Thyroid gland (tissue), 4 donors: ENCODE results near the gene ZBTB16. TPM values are rescaled to one million over a fixed set of nuclear protein-coding genes. Genes with fewer than 3 reads are reported as not detected.

Experiments
- DNase-seq, 2 donors: peaks; one replicate each; pipeline ENCODE4 v3.0.0-alpha.2; 2019
- H3K27ac ChIP-seq, 3 donors: fragments of 200-600 bp; sonication (generic); 1 replicate in 2 of 3; 2 replicates in 1 of 3; pipeline ENCODE4 v1.5.1; 2016 to 2019; ENCODE audit warnings: mild to moderate bottlenecking in 1 of 3, moderate library complexity in 1 of 3
- H3K27me3 ChIP-seq: fragments of 200-600 bp; sonication (generic); one replicate; pipeline ENCODE4 v1.5.1; 2019
- H3K36me3 ChIP-seq, 2 donors: fragments of 200-600 bp; sonication (generic); one replicate each; pipeline ENCODE4 v1.5.1; 2016 to 2019
- H3K4me1 ChIP-seq, 2 donors: fragments of 200-600 bp; sonication (generic); one replicate each; pipeline ENCODE4 v1.5.1; 2017 to 2019
- H3K4me3 ChIP-seq, 3 donors: fragments of 200-600 bp; sonication (generic); replicated peaks in 1 of 3; 1 replicate in 2 of 3; 2 replicates in 1 of 3; pipeline ENCODE4 v1.5.1; 2016; ENCODE audit warnings: mild to moderate bottlenecking in 1 of 3
- H3K9me3 ChIP-seq: fragments of 200-600 bp; sonication (generic); one replicate; pipeline ENCODE4 v1.5.1; 2017
- POLR2A ChIP-seq, 2 donors: fragments of 450-650 bp; IDR thresholded peaks; one replicate each; pipeline ENCODE4 v1.6.1; 2017; ENCODE audit warnings: antibody characterized with exemption in 2 of 2, mild to moderate bottlenecking in 2 of 2, moderate library complexity in 1 of 2
- WGBS, 2 donors: methylation state at CpG; one replicate each; pipeline ENCODE4 v1.1.5; 2017; 5-methylcytosine and 5-hydroxymethylcytosine counted together
- intact Hi-C: fragments of 100-400 bp; cut with DNase I; formaldehyde crosslinking; loops from one replicate; pipeline ENCODE4 v1.15.1; 2023
- total RNA-seq, 4 donors: library from RNA; depleted of rRNA; stranded (reverse); fragments of >200 nt; gene quantifications; one replicate each; pipeline ENCODE4 v1.2.3, GENCODE V29; 2016
- TF ChIP-seq, protein P1 (sequence below), 6 experiments: fragments of 200-600 bp in 3 of 6; fragments of 450-650 bp in 3 of 6; sonication (generic) in 3 of 6; IDR thresholded peaks; one replicate each; pipeline ENCODE4 v1.5.1; 2016 to 2019; ENCODE audit warnings: antibody characterized with exemption in 6 of 6, mild to moderate bottlenecking in 2 of 6, inconsistent platforms in 1 of 6, moderate library complexity in 1 of 6

ZBTB16 gene
- total RNA-seq, 4 donors from 2014 or later, result 157 to 385 (median 177) TPM

DNA sequence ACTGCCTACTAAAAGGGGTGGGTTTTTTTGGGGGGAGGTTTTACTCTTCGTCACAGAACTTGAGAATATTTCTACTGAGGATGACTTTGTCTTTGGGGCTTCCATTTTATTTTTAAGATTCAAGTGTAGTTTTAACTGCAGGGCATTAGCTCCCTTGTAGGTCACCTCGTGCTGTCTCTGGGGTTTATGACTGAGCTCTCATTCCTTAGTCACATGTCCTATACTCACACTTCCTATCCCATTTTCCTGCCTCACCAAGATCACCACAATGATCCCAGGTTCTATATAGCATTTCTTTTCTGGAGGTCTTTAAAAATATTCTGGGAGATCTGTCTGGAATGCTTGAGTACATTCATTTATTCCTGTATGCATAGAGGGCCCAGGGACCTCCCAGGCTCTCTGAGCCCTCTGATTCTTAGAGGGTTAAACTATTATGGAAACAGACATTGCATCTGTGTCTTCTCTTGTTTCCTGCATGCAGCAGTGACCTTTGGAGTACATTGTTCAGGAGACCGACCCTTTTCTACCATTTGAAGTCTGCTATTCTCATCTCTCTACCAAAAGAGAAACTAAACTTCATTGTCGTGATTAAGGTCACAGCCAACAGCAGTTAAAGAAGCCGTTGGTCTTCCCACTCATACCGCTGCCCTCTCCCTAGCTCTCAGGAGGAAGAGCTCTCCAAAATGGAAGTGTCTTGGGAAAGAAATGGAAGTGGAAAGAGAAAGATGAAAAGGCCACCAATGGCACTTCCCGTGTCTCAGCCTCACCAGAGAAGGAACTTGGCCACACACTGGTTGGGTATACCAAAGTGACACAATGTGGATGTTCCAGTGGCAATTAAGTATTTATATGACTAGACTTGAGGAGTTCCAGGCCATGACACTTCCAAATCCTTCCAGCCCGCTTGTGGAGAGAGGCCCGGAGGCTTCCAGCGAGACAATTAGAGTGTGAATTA is 77.5 kb downstream of the ZBTB16 start:
- peak overlapping the region in 2 of 3 donors; percentile 54 to 78 for H3K27ac ChIP-seq
- TF ChIP-seq, protein P1, sequence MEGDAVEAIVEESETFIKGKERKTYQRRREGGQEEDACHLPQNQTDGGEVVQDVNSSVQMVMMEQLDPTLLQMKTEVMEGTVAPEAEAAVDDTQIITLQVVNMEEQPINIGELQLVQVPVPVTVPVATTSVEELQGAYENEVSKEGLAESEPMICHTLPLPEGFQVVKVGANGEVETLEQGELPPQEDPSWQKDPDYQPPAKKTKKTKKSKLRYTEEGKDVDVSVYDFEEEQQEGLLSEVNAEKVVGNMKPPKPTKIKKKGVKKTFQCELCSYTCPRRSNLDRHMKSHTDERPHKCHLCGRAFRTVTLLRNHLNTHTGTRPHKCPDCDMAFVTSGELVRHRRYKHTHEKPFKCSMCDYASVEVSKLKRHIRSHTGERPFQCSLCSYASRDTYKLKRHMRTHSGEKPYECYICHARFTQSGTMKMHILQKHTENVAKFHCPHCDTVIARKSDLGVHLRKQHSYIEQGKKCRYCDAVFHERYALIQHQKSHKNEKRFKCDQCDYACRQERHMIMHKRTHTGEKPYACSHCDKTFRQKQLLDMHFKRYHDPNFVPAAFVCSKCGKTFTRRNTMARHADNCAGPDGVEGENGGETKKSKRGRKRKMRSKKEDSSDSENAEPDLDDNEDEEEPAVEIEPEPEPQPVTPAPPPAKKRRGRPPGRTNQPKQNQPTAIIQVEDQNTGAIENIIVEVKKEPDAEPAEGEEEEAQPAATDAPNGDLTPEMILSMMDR (IDR thresholded peaks at IDR 0.05), result no peak
- no peak for TF ChIP-seq POLR2A (IDR thresholded peaks at IDR 0.05)
- H3K27me3 ChIP-seq, result no peaks in the 10 kb centered on the region
- intact Hi-C loops, result no loop called here
- no peak for DNase-seq
- 59 to 60% methylated on average over 10 of the region's 10 CpGs for WGBS, 2 donors
- H3K9me3 ChIP-seq, result no peaks in the 10 kb centered on the region
- H3K4me1 ChIP-seq, result peaks cover 93 to 98% of the 10 kb centered on the region in 2 donors
- H3K4me3 ChIP-seq, result no peak overlapping the region
- H3K36me3 ChIP-seq, result peaks cover 3 to 17% of the 10 kb centered on the region in 2 donors

GRCh38 chr11:114137838-114138237 is 78.3 kb downstream of the ZBTB16 start:
- H3K4me1 ChIP-seq, result peaks cover 93 to 98% of the 10 kb centered on the region in 2 donors
- H3K4me3 ChIP-seq, result no peak overlapping the region
- peak overlapping the region in 2 of 3 donors; percentile 54 to 78 for H3K27ac ChIP-seq
- H3K27me3 ChIP-seq, result no peaks in the 10 kb centered on the region
- DNase-seq, result no peak
- no peak for TF ChIP-seq POLR2A (IDR thresholded peaks at IDR 0.05)
- TF ChIP-seq, protein P1 (IDR thresholded peaks at IDR 0.05), result no peak
- H3K9me3 ChIP-seq, result no peaks in the 10 kb centered on the region
- intact Hi-C loops, result no loop called here
- WGBS, 2 donors, result 94 to 98% methylated on average over 6 of the region's 6 CpGs
- H3K36me3 ChIP-seq, result peaks cover 3 to 17% of the 10 kb centered on the region in 2 donors

GRCh38 chr11:114138411-114138810 is 78.9 kb downstream of the ZBTB16 start:
- Histone ChIP-seq H3K9me3 (no peaks in the 10 kb centered on the region), H3K27me3 (no peaks in the 10 kb centered on the region), H3K4me1 (peaks cover 89 to 98% of the 10 kb centered on the region in 2 donors), H3K4me3 (no peak overlapping the region), H3K36me3 (peaks cover 3 to 17% of the 10 kb centered on the region in 2 donors), H3K27ac (peak overlapping the region in 2 of 3 donors; percentile 41 to 78)
- DNase-seq, result no peak
- 92 to 95% methylated on average over 4 of the region's 4 CpGs for WGBS, 2 donors
- TF ChIP-seq, protein P1 (IDR thresholded peaks at IDR 0.05), result no peak
- no peak for TF ChIP-seq POLR2A (IDR thresholded peaks at IDR 0.05)
- intact Hi-C loops, result no loop called here

GRCh38 chr11:114140826-114141225 is 81.3 kb downstream of the ZBTB16 start:
- no peaks in the 10 kb centered on the region for H3K9me3 ChIP-seq
- H3K4me3 ChIP-seq, result no peak overlapping the region
- no peak for DNase-seq
- H3K4me1 ChIP-seq, result peaks cover 76 to 92% of the 10 kb centered on the region in 2 donors
- TF ChIP-seq, protein P1 (IDR thresholded peaks at IDR 0.05), result no peak
- no peak for TF ChIP-seq POLR2A (IDR thresholded peaks at IDR 0.05)
- intact Hi-C loops, result no loop called here
- 93 to 97% methylated on average over 13 of the region's 13 CpGs for WGBS, 2 donors
- peak overlapping the region in 2 of 3 donors; percentile 41 to 78 for H3K27ac ChIP-seq
- H3K27me3 ChIP-seq, result no peaks in the 10 kb centered on the region
- peaks cover 3 to 17% of the 10 kb centered on the region in 2 donors for H3K36me3 ChIP-seq
